Esophagus squamous epithelium (tissue), 5 donors: ENCODE data around the gene COL4A6. TPM values are rescaled to one million over a fixed set of nuclear protein-coding genes. Genes with fewer than 3 reads are reported as not detected.

Source experiments
- DNase-seq: peaks from one replicate; lab custom pipeline; 2025; lab: John Stamatoyannopoulos, UW
- H3K27ac ChIP-seq, 4 donors: fragments of 200-600 bp; sonication (generic); one replicate each; pipeline ENCODE4 v1.5.1; 2016 to 2019; ENCODE audit warnings: mild to moderate bottlenecking in 1 of 4
- H3K27me3 ChIP-seq, 4 donors: fragments of 200-600 bp; sonication (generic); 1 replicate in 3 of 4; 2 replicates in 1 of 4; pipeline versions ENCODE4 v1.5.1 to v1.6.0; 2017 to 2021; ENCODE audit warnings: antibody characterized with exemption in 1 of 4
- H3K36me3 ChIP-seq, 3 donors: fragments of 200-600 bp; sonication (generic); one replicate each; pipeline ENCODE4 v1.5.1; 2016 to 2019
- H3K4me1 ChIP-seq, 3 donors: fragments of 200-600 bp; sonication (generic); one replicate each; pipeline ENCODE4 v1.5.1; 2017 to 2019
- H3K4me3 ChIP-seq, 4 donors: fragments of 200-600 bp; sonication (generic); 1 replicate in 3 of 4; 2 replicates in 1 of 4; pipeline ENCODE4 v1.5.1; 2016 to 2019; ENCODE audit warnings: mild to moderate bottlenecking in 2 of 4, moderate library complexity in 1 of 4
- H3K9me3 ChIP-seq, 3 donors: fragments of 200-600 bp; sonication (generic); one replicate each; pipeline ENCODE4 v1.5.1; 2016 to 2019
- POLR2A ChIP-seq, 4 donors: fragments of 450-650 bp; IDR thresholded peaks; one replicate each; pipeline ENCODE4 v1.6.1; 2017; ENCODE audit warnings: antibody characterized with exemption in 4 of 4, mild to moderate bottlenecking in 4 of 4, moderate library complexity in 3 of 4
- WGBS, 2 donors: methylation state at CpG; one replicate each; pipeline ENCODE4 v1.1.5; 2018; 5-methylcytosine and 5-hydroxymethylcytosine counted together
- intact Hi-C: fragments of 100-400 bp; cut with DNase I; formaldehyde crosslinking; loops from one replicate; pipeline ENCODE4 v1.15.0; 2022
- total RNA-seq, 4 donors: library from RNA; depleted of rRNA; stranded (reverse); fragments of >200 nt; gene quantifications; one replicate each; pipeline ENCODE4 v1.1.0, GENCODE V29; 2016
- TF ChIP-seq, protein P1 (sequence below), 6 experiments: fragments of 450-650 bp in 4 of 6; fragments of 200-600 bp in 2 of 6; sonication (generic) in 2 of 6; IDR thresholded peaks; one replicate each; pipeline ENCODE4 v1.5.1; 2016 to 2019; ENCODE audit warnings: antibody characterized with exemption in 6 of 6, mild to moderate bottlenecking in 4 of 6, moderate library complexity in 4 of 6
- donor health status: DM: yes; HTN: yes; CAD: no.

COL4A6 gene
- total RNA-seq, 4 donors from 2014 or later: 1.1 to 6.5 (median 2.9) TPM

DNA sequence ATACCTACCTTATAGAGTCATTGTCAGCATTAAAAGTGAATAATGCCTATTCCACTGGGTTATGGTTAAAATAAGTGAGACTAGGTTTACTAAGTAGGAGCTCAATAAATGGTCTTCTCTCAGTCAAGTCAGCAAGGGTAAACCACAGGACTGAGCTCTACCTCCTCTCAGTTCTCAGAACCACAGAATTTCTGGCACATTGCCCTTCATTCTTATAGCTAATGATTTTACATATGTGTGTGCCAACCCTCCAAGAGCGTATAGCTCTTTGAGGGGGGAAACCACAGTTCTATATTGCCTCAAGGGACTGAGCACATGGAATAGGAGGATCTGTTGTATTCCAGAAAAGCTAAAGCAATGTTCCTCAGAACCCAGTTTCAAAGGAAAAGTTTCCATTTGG lies 221.8 kb downstream of the COL4A6 start:
- TF ChIP-seq POLR2A (IDR thresholded peaks at IDR 0.05): no peak
- TF ChIP-seq, protein P1, sequence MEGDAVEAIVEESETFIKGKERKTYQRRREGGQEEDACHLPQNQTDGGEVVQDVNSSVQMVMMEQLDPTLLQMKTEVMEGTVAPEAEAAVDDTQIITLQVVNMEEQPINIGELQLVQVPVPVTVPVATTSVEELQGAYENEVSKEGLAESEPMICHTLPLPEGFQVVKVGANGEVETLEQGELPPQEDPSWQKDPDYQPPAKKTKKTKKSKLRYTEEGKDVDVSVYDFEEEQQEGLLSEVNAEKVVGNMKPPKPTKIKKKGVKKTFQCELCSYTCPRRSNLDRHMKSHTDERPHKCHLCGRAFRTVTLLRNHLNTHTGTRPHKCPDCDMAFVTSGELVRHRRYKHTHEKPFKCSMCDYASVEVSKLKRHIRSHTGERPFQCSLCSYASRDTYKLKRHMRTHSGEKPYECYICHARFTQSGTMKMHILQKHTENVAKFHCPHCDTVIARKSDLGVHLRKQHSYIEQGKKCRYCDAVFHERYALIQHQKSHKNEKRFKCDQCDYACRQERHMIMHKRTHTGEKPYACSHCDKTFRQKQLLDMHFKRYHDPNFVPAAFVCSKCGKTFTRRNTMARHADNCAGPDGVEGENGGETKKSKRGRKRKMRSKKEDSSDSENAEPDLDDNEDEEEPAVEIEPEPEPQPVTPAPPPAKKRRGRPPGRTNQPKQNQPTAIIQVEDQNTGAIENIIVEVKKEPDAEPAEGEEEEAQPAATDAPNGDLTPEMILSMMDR (IDR thresholded peaks at IDR 0.05): no peak
- Histone ChIP-seq H3K27me3 (no peaks in the 10 kb centered on the region), H3K4me1 (peaks cover 0 to 6% (median 0%) of the 10 kb centered on the region in 3 donors), H3K36me3 (no peaks in the 10 kb centered on the region), H3K9me3 (no peaks in the 10 kb centered on the region), H3K4me3 (no peak overlapping the region), H3K27ac (peak overlapping the region in 2 of 4 donors; percentile 61 to 62)
- intact Hi-C loops: no loop called here
- DNase-seq: no peak
- WGBS, 2 donors: 67 to 71% methylated on average over 1 of the region's 1 CpG

- no peaks in the 10 kb centered on the region for H3K27me3 ChIP-seq
These were observed 226.9 kb downstream of the COL4A6 start for GRCh38 chrX:108211301-108211700.

GRCh38 chrX:108209006-108209554 lies 229.1 kb downstream of the COL4A6 start:
- no peaks in the 10 kb centered on the region for H3K27me3 ChIP-seq
- no peak overlapping the region for H3K4me3 ChIP-seq
- 52 to 83% methylated on average over 3 of the region's 3 CpGs for WGBS, 2 donors
- no peaks in the 10 kb centered on the region for H3K4me1 ChIP-seq
- TF ChIP-seq POLR2A (IDR thresholded peaks at IDR 0.05): no peak
- TF ChIP-seq, protein P1 (IDR thresholded peaks at IDR 0.05): no peak
- intact Hi-C loops: no loop called here
- H3K9me3 ChIP-seq: no peaks in the 10 kb centered on the region
- no peaks in the 10 kb centered on the region for H3K36me3 ChIP-seq
- H3K27ac ChIP-seq: no peak overlapping the region
- DNase-seq: no peak

More at GRCh38 chrX:108211301-108211700, 226.9 kb downstream of the COL4A6 start:
- WGBS, 2 donors: 55 to 86% methylated on average over 1 of the region's 1 CpG
- Histone ChIP-seq H3K4me3 (no peak overlapping the region), H3K9me3 (no peaks in the 10 kb centered on the region), H3K4me1 (no peaks in the 10 kb centered on the region), H3K27ac (no peak overlapping the region), H3K36me3 (no peaks in the 10 kb centered on the region)
- DNase-seq: no peak
- intact Hi-C loops: no loop called here
- TF ChIP-seq, protein P1 (IDR thresholded peaks at IDR 0.05): no peak
- TF ChIP-seq POLR2A (IDR thresholded peaks at IDR 0.05): no peak

DNA sequence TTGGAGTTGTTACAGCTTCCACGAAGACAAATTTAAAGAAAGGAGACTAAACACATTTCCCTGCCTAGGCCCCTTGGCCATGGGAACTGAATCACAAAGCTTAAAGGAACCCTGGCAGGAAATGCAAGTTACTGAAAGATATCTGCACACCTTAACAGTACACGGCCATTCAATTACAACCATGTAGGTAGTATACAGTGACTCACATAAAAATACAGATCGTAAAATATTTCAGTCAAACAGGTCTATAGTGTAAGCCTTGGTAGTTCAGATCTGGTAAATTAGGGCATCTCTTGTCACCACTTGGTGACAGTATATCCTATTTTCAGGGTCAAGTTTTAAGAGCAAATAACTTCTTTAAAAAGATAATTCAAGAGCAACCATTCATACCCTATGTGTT lies 234.7 kb downstream of the COL4A6 start:
- no peak for DNase-seq
- no peaks in the 10 kb centered on the region for H3K4me1 ChIP-seq
- WGBS, 2 donors: 59 to 67% methylated on average over 3 of the region's 3 CpGs
- H3K27ac ChIP-seq: no peak overlapping the region
- H3K36me3 ChIP-seq: no peaks in the 10 kb centered on the region
- no peak for TF ChIP-seq POLR2A (IDR thresholded peaks at IDR 0.05)
- TF ChIP-seq, protein P1 (IDR thresholded peaks at IDR 0.05): no peak
- no peaks in the 10 kb centered on the region for H3K9me3 ChIP-seq
- H3K27me3 ChIP-seq: no peaks in the 10 kb centered on the region
- H3K4me3 ChIP-seq: no peak overlapping the region
- intact Hi-C loops: no loop called here

GRCh38 chrX:108199691-108200090 lies 238.5 kb downstream of the COL4A6 start:
- H3K27me3 ChIP-seq: no peaks in the 10 kb centered on the region
- 0 to 10% methylated on average over 4 of the region's 4 CpGs for WGBS, 2 donors
- no peak overlapping the region for H3K4me3 ChIP-seq
- no peak for DNase-seq
- H3K27ac ChIP-seq: no peak overlapping the region
- intact Hi-C loops: no loop called here
- TF ChIP-seq POLR2A (IDR thresholded peaks at IDR 0.05): no peak
- TF ChIP-seq, protein P1 (IDR thresholded peaks at IDR 0.05): peak in 5 of 6 experiments; percentile 17 to 53 (median 33)
- no peaks in the 10 kb centered on the region for H3K36me3 ChIP-seq
- no peaks in the 10 kb centered on the region for H3K9me3 ChIP-seq
- H3K4me1 ChIP-seq: no peaks in the 10 kb centered on the region
